Activated T-helper 1 cell treated with anti-CD3 and anti-CD28 coated beads, Interleukin-12 subunit alpha, Interleukin-12 subunit beta, Interleukin-2, Interleukin-4 antibody, amounts not matched to agents 30 ng/mL and 10 ng/mL and 1 ng/mL, durations not matched to agents 14 hours and 24 hours and 36 hours (primary cell): Measurements from ENCODE around the gene ZAR1L. TPM values are rescaled to one million over a fixed set of nuclear protein-coding genes. Genes with fewer than 3 reads are reported as not detected.

Experiments
- DNase-seq: peaks from one replicate; pipeline ENCODE4 v3.0.0; 2021; ENCODE audit warnings: low spot score
- H3K27ac Mint-ChIP-seq: one replicate; pipeline ENCODE4 v1.8.0; 2021; ENCODE audit warnings: mild to moderate bottlenecking, mixed read lengths
- H3K27me3 Mint-ChIP-seq: one replicate; pipeline ENCODE4 v1.8.0; 2022; ENCODE audit warnings: mild to moderate bottlenecking, moderate library complexity, mixed read lengths; ENCODE audit not compliant: insufficient read depth
- H3K36me3 Mint-ChIP-seq: one replicate; pipeline ENCODE4 v1.8.0; 2021; ENCODE audit warnings: low read depth, mixed read lengths
- H3K4me1 Mint-ChIP-seq: one replicate; pipeline ENCODE4 v1.8.0; 2021; ENCODE audit warnings: low read depth, mixed read lengths
- H3K4me3 Mint-ChIP-seq: one replicate; pipeline ENCODE4 v1.8.0; 2021; ENCODE audit warnings: mild to moderate bottlenecking, moderate library complexity, mixed read lengths
- H3K9me3 Mint-ChIP-seq: one replicate; pipeline ENCODE4 v1.8.0; 2021; ENCODE audit warnings: mixed read lengths
- intact Hi-C: fragments of 100-400 bp; cut with micrococcal nuclease; formaldehyde crosslinking; loops from one replicate; pipeline ENCODE4 v1.15.1; 2024
- total RNA-seq: library from RNA; stranded (reverse); gene quantifications from 2 replicates; pipeline ENCODE4 v1.2.3, GENCODE V29; 2022

Gene ZAR1L
- total RNA-seq, 1 donor from 2014 or later: not detected

DNA sequence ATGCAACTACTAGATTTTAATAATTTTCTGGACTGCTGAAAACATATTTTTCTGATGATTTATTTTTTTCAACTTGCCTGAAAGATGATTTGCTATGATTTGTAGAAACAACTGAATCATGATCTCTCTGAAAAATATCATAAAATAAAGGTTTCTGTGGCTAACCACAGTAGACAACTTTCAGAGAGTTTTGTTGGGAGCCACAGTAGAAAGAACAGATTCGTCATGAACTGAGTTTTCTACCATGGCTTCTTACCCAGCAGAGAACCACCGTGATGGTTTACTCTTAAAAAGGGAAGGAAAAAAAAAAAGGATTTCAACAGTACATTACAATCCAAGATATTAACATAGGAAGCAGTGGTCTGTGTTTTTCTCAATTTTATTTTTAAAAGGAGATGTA, 18.0 kb downstream of the ZAR1L start:
- Mint-ChIP-seq H3K36me3 (peaks cover under 1% of the 10 kb centered on the region), H3K4me3 (no peak overlapping the region), H3K9me3 (no peaks in the 10 kb centered on the region), H3K27me3 (peaks cover 17% of the 10 kb centered on the region), H3K27ac (no peak overlapping the region), H3K4me1 (peaks cover 18% of the 10 kb centered on the region)
- DNase-seq: no peak
- intact Hi-C loops: loop anchor here (1.0 kb wide), 1 partner anchor 19 kb away; no protein-coding TSS in a partner anchor

DNA sequence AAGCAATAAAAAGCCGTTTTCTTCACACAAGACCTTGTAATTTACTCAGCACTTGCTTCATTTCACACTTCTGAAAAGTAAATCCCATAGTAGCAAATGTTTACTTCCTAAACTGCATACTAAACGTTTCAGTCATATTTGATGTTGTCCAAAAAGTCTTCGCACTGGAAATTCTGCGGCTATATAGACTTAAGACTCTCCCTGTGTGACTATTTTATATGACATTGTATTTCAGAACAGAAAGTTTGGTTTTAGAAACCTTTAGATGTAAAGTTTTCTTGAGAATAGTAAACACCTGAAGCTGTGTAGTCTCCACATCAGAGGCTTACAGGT, 29.6 kb downstream of the ZAR1L start:
- Mint-ChIP-seq H3K9me3 (no peaks in the 10 kb centered on the region), H3K27me3 (peaks cover 4% of the 10 kb centered on the region), H3K4me3 (no peak overlapping the region), H3K27ac (no peak overlapping the region), H3K4me1 (no peaks in the 10 kb centered on the region), H3K36me3 (peaks cover 2% of the 10 kb centered on the region)
- no peak for DNase-seq
- intact Hi-C loops: no loop called here

DNA sequence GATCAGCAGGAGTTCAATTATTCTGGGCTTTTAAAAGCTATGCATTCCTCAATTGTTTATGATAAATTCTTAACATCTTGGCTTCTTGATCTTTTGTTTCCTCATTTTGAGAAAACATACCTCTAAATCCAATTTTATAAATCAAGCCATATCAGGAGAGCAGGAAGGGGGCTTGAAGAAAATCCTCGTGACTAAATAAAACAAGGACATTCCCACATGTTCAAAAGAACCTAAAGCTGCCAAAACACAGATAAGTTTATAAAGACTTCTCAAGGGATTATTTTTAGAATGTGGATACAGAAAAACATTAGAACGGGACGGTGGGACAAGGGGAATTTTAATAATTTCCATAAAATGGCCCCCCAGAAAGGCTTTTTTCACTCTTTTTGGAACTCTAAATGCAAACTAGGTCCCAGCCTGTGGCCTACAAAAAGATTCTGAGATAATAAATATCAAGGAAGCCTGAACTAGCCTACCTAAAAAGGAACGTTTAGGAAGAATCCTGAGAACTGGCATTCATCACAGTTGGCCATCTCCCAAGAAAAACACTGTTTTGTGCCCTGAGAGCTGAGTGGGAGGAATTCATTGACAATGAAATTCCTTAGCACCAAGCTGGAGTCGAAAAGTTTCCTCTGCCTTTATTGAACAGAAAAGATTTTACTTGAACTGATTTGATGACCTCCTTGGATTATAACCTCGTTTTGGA, 30.1 kb downstream of the ZAR1L start:
- H3K27ac Mint-ChIP-seq: no peak overlapping the region
- DNase-seq: no peak
- H3K36me3 Mint-ChIP-seq: peaks cover 2% of the 10 kb centered on the region
- intact Hi-C loops: no loop called here
- H3K27me3 Mint-ChIP-seq: peaks cover 4% of the 10 kb centered on the region
- no peaks in the 10 kb centered on the region for H3K4me1 Mint-ChIP-seq
- no peaks in the 10 kb centered on the region for H3K9me3 Mint-ChIP-seq
- H3K4me3 Mint-ChIP-seq: no peak overlapping the region

DNA sequence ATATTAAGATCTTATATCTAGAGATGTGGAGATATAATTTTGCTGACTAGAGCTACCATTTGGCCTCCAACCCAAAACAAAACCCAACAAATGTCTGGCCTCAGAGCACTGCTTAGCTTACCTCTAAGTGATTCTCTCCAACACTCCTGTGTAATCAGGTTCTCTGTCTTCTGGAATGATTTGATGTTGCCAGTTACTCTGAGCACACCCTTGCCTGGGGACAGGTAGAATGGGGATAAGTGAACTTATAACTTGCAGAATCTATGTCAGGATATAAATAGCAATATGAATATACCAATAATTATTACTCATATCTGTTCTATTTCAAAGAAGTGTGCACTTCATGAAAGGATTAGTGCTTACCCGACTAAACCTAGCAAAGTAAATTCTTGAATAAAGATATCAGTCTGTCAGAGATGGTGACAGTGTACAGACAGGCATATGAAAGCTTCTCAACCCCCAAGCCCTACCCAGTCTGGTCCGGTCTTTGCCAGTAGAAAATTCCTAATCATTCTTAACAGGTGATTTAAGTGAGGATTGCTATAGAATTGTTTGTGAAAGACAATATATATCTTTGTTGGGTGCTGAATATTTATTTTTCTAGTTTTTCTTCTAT, 33.0 kb downstream of the ZAR1L start:
- intact Hi-C loops: no loop called here
- Mint-ChIP-seq H3K9me3 (no peaks in the 10 kb centered on the region), H3K36me3 (peaks cover 2% of the 10 kb centered on the region), H3K27me3 (peaks cover 4% of the 10 kb centered on the region), H3K4me1 (peaks cover 5% of the 10 kb centered on the region), H3K27ac (no peak overlapping the region), H3K4me3 (no peak overlapping the region)
- DNase-seq: no peak

DNA sequence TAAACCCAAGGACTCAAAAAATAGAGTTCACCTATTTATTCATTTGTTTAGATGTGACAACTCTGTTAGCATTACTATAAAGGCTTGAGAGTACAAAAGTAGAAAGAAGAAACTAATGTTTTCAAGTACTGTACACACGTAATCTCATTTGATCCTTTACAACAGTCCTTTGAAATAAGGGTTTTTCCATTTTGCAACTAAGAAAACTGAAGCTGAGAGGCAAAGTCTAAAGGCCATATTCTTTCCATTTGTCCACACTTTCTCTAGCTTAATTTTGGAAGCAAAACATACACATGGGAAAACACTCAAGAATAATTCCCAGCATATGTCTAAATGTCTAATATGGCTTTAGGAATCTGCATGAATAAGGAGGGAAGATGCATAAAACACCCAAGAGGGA, 34.1 kb downstream of the ZAR1L start:
- peaks cover 4% of the 10 kb centered on the region for H3K27me3 Mint-ChIP-seq
- H3K4me3 Mint-ChIP-seq: no peak overlapping the region
- intact Hi-C loops: no loop called here
- H3K27ac Mint-ChIP-seq: no peak overlapping the region
- no peak for DNase-seq
- H3K36me3 Mint-ChIP-seq: peaks cover 2% of the 10 kb centered on the region
- peaks cover 5% of the 10 kb centered on the region for H3K4me1 Mint-ChIP-seq
- no peaks in the 10 kb centered on the region for H3K9me3 Mint-ChIP-seq

DNA sequence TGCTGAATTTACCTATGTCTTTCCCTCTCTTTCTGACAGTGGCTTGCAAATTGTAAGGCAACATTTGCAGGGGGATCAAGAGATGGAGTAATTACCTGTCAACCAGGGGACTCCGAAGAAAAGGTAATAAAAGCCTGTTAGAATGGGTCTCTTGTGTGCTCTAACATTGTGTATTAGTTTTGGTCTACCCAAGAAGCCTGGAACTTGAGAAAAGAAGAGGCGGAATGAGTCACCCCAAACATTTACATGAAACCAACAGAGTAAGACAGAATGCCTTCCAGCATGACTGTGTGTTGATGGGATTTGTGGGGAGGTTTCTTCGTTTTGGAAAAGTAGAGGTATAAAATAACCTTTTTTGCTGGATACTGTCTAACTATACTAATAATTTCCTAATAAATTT, 36.7 kb downstream of the ZAR1L start:
- Mint-ChIP-seq H3K27me3 (no peaks in the 10 kb centered on the region), H3K9me3 (no peaks in the 10 kb centered on the region), H3K4me1 (peaks cover 5% of the 10 kb centered on the region), H3K27ac (no peak overlapping the region), H3K36me3 (peaks cover 2% of the 10 kb centered on the region), H3K4me3 (no peak overlapping the region)
- intact Hi-C loops: loop anchor here (1.0 kb wide), 1 partner anchor 19 kb away; no protein-coding TSS in a partner anchor
- DNase-seq: no peak

DNA sequence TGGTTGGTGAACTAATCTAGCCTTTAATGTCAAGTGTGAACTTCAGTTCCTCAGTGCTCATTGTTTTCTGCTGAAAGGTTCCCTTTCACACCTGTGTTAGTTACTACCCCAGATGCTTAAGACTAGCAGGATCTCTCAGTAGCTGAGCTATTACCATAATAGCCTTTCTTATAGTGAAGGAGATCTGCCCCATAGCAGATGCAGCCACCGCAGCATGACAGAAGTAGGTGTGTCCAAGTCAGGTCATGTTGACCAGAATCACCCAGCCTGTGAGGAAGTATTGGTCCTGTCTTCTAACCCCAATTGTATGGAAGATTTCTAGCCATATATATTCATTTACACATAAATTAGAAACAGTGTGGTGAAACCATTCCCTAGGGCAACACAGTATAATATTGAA, 37.3 kb downstream of the ZAR1L start:
- intact Hi-C loops: loop anchor here (1.0 kb wide), 1 partner anchor 19 kb away; no protein-coding TSS in a partner anchor
- Mint-ChIP-seq H3K27me3 (no peaks in the 10 kb centered on the region), H3K36me3 (peaks cover 2% of the 10 kb centered on the region), H3K4me1 (peaks cover 5% of the 10 kb centered on the region), H3K27ac (no peak overlapping the region), H3K9me3 (no peaks in the 10 kb centered on the region), H3K4me3 (no peak overlapping the region)
- no peak for DNase-seq

DNA sequence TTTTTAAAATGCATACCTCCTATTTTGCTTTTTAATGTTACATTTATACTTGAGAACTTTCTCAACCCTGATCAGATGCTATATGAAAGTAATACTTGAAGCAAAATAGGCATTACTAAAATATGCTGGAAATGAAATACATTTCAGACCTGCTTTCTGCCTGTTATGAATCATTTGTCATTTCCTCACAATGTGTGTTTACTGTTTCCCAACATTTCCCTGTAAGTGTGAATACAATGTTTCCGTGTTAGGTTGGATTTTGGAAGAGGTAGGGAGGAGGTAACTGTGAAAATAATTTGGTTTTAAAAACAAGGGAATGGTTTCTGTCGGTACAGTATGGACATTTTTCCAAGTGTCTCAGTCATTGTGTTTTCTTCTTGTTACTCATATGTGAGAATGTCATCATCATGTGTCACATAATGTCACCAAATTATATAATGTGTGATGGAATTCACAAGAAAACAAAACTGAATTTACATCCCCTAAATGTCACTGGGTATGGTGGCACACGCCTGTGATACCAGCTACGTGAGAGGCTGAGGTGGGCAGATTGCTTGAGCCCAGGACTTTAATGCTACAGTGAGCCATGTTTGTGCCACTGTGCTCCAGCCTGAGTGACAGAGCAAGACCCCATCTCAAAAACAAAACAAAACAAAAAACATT, 43.0 kb downstream of the ZAR1L start:
- Mint-ChIP-seq H3K27me3 (no peaks in the 10 kb centered on the region), H3K4me3 (no peak overlapping the region), H3K36me3 (peaks cover 2% of the 10 kb centered on the region), H3K9me3 (no peaks in the 10 kb centered on the region), H3K4me1 (peaks cover 9% of the 10 kb centered on the region), H3K27ac (peak overlapping the region; percentile 26)
- intact Hi-C loops: no loop called here
- DNase-seq: no peak

DNA sequence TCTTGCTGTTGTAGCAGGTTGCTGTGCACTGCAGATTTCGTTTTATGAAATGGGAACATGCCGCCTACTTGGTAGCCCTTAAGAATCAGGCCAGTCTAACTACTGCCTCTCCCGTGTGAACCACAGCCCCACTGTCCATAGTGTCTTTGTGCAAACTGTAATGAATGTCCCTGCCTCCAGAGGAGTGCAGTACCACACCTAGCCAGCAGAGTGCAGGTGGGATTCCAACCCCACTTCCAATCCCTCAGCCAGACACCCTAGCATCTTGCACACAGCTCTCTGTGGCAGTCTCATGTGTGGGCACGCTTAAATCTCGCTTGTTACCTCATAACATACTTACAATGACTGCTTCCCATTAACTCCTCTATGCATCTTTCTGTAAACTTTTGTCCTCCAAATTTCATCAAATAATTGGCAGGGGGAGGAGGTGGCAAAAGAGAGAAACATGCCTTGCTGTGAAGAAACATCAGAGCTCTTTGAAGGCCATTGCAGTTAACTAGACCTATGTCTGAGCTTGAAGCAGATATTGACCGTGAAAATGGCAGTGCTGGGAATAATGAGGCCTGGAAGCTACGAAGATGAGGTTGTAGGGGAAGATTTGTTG, 47.2 kb downstream of the ZAR1L start:
- no peak overlapping the region for H3K27ac Mint-ChIP-seq

DNA sequence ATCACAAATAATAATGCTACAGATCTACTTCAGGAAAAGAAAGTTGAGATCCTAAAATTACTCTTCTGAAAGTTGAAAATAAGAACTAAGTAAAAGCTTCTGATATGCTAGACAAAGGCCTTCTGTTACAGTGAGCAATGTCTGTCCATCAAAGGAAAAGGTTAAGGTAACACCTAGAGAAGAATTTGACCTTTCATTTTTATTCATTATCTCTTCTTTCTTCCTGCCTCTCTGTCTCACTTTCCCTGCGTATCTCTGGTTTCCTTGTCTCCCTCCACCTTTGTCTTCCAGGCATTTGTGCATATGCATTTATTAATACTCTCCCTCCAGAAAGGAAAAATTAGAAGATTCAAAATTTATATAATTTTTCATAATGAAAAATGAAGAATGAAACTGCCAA, 49.0 kb downstream of the ZAR1L start:
- Mint-ChIP-seq H3K4me1 (no peaks in the 10 kb centered on the region), H3K4me3 (no peak overlapping the region), H3K9me3 (no peaks in the 10 kb centered on the region)

More for the DNA sequence above, 47.2 kb downstream of the ZAR1L start:
- H3K36me3 Mint-ChIP-seq: peaks cover 5% of the 10 kb centered on the region
- peak; percentile 10 for DNase-seq
- intact Hi-C loops: loop anchor here (1.0 kb wide), 1 partner anchor 42 kb away; no protein-coding TSS in a partner anchor
- no peaks in the 10 kb centered on the region for H3K27me3 Mint-ChIP-seq
- H3K4me3 Mint-ChIP-seq: no peak overlapping the region
- H3K4me1 Mint-ChIP-seq: peaks cover 9% of the 10 kb centered on the region
- H3K9me3 Mint-ChIP-seq: no peaks in the 10 kb centered on the region

DNA sequence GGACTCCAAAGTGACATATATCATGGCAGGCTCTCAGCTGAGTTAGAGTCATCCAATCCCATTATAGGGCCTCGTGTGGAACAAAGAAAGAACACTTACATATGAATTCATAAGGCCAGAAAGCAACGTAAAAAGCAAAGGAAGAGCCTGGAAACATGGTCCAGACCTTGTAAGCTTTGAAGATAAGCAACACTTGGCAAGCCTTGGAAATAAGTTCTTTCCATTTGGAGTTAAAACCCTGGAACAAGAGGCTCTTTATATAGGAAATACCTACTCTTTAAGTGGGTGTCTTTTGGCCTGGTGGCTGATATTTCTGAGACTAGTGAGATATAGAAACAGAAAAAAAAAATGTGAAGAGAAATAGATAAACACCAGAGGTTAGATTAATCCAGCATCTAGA, 49.4 kb downstream of the ZAR1L start:
- H3K36me3 Mint-ChIP-seq: peaks cover 2% of the 10 kb centered on the region
- no peaks in the 10 kb centered on the region for H3K27me3 Mint-ChIP-seq

More for the DNA sequence above, 49.0 kb downstream of the ZAR1L start:
- H3K27me3 Mint-ChIP-seq: no peaks in the 10 kb centered on the region
- intact Hi-C loops: no loop called here
- no peak for DNase-seq
- peaks cover 2% of the 10 kb centered on the region for H3K36me3 Mint-ChIP-seq
- H3K27ac Mint-ChIP-seq: no peak overlapping the region

DNA sequence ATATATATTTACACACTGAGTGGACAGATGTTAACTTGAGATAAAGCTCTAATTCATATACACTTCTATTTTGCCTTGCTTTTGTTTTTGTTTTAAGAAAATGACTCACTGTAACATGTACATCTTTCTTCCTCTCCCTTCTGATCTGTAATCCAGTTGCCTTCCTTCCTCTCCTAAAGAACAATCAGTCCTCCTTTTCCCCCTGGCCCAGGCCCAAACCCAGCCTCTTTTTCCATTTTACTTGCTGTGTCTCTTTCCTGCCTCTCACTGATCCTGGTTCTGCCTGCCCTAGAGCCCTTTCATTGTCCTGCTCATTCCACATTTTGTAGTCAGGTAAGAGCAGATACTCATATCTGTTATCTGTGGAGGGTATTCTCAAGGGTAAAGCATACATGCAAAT, 50.8 kb downstream of the ZAR1L start:
- Mint-ChIP-seq H3K4me3 (no peak overlapping the region), H3K4me1 (no peaks in the 10 kb centered on the region), H3K36me3 (peaks cover 2% of the 10 kb centered on the region), H3K27me3 (no peaks in the 10 kb centered on the region), H3K27ac (no peak overlapping the region), H3K9me3 (no peaks in the 10 kb centered on the region)
- no peak for DNase-seq
- intact Hi-C loops: no loop called here

More for the DNA sequence above, 49.4 kb downstream of the ZAR1L start:
- Mint-ChIP-seq H3K9me3 (no peaks in the 10 kb centered on the region), H3K27ac (no peak overlapping the region), H3K4me3 (no peak overlapping the region), H3K4me1 (no peaks in the 10 kb centered on the region)
- no peak for DNase-seq
- intact Hi-C loops: no loop called here

DNA sequence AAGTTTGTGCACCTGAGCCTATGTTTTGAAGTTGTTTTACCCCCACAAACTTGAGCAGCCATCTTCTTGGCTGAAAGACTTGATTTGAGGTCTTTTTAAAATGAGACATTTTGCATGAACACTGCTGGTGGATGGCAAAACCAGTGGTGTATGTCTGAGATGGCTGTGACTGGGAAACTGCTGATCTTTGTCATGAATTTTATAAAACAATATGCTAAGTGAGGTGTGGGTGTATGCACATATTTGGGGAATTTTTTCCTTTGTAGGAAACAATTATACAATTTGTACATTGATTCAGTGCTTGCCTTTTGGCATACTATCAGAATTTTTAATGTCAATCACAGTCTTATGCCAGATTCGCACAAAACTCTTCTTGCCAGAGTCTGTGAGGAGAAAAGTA, 52.5 kb downstream of the ZAR1L start:
- Mint-ChIP-seq H3K36me3 (peaks cover 4% of the 10 kb centered on the region), H3K27me3 (no peaks in the 10 kb centered on the region), H3K4me1 (no peaks in the 10 kb centered on the region), H3K9me3 (no peaks in the 10 kb centered on the region), H3K4me3 (no peak overlapping the region), H3K27ac (no peak overlapping the region)
- DNase-seq: no peak
- intact Hi-C loops: no loop called here
